GM18951 (cell line): ENCODE results near the gene EYS.

Experiments
- POLR2A ChIP-seq: IDR thresholded peaks from 4 replicates; pipeline ENCODE4 v1.6.1; 2011; ENCODE audit warnings: mild to moderate bottlenecking; ENCODE audit not compliant: insufficient read length, insufficient read depth; ENCODE audit errors: extremely low read depth
- in situ Hi-C: fragments of 300-500 bp; cut with MboI; formaldehyde crosslinking; loops from one replicate; pipeline ENCODE4 v1.12.0; 2022; ENCODE audit warnings: low sequenced_read_pairs, mixed read lengths, inconsistent platforms; ENCODE audit not compliant: unreplicated experiment

EYS gene

DNA sequence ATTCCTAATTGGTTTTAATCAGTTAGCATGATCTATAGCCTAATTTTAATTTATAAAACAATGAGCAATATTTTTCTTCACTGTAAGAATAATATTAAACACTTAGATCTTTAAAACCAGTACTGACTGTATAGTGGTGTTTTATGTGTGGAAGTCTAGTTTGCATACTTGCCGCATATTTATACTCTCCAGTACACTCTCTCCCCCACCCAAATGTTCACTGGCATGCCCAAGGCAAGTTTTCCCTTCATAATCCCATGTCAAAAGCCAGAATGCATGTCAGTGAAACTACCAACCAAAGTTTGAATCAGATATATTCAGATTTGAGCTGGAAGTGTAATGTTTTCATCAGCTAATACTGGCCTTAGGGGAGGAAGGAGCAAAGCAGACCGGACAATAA is 1565.3 kb downstream of the EYS start:
- TF ChIP-seq POLR2A, result no peak
- in situ Hi-C loops, result no loop called here

DNA sequence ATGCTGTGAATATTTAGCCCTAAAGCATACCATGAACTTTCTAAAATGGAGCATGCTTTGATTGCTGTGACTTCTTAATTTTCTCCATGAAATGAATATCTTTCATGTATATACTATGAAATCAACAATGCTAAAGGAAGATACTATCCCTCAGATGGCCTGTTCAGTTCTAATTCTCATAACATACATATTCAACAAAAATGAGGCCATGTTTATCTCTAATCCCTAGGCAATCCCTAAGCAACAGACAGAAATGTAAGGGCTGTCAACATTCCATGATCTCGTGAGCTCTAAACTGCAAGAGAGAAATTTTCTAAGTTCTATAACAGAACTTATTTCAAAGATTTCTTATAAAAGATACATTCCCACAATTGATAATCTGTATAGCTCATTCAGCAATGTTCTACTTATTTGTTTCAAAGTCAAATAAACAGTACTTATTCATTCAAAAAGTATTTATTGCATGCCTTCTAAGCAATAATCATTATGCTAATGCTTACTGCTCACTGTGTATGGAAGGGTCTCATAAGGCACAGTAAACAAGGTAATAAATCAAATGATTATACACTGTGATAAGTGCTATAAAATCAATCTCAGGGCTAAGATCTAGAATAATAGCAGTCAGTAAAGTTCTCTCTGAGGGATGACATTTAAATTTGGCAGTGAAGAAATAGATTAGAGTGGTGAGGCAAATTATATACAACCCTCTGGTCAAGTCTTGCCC is 1578.6 kb downstream of the EYS start:
- TF ChIP-seq POLR2A, result no peak
- in situ Hi-C loops, result no loop called here

DNA sequence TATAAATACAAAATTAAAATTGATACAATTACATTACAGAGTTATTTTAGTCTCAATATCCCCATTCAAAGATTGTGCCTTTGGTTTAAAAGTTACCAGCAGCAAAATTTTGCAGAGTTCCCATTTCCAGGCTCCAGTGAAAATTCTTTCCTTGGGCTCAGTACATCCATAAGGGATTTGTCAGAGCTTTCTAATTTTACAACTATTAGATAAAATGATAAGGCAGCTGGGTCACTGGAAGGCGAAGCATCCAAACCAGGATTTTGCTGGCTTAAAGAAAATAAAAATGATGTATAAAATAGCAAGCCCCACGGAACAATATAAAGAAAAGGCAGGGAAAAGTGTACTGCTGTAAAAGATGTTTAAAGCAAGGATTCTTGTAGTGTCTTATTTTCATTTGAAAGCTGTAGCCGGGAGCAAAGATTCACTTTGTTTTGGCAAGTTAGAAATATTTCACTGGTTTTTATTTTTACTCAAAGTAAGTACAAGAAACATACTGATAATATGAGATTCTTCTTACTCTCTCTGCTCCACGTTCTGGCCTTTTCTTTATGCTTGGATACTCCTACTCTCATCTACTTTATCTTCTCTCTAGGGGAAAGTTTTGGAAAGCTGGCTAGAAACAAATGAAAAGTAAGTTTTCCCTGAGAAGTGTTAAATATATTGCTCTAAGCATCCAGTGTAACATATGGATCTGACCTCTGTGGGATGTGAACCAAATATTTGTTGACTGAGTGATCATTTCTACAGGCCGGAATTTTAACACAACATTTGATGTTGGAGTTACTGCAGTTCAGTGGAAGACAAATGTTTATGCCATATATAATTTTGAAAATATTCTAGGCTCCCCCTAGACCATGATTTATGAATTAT is 1583.0 kb downstream of the EYS start:
- in situ Hi-C loops, result no loop called here
- no peak for TF ChIP-seq POLR2A

DNA sequence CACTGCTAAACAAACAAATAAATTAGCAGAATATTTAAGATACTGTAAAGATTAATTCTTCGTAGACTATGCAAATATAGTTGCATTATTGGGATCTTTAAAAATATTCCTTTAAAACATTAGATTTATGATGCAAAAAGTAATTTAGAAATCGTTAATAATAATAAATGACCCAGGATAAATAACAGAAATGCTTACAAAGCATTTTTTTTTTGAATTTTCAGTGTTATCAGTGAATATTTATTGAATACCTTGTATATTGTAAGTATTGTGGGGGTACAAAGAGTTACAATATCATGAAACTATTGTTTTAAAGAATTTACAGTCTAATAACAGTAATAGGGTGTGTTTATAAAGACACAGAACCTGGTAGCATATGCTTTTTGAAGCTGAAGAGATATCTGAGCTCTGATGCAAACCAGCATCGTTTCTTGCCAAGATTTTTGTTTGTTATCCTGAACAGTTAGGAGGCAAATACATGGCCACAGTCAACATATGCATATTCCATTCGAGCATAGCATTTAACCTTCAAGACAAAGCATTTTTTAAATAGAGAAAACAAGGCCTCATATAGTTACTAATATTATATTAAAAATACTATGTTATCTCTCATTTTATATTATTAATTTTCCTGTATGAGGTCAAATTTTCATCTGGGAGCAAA is 1584.2 kb downstream of the EYS start:
- in situ Hi-C loops, result no loop called here
- no peak for TF ChIP-seq POLR2A

DNA sequence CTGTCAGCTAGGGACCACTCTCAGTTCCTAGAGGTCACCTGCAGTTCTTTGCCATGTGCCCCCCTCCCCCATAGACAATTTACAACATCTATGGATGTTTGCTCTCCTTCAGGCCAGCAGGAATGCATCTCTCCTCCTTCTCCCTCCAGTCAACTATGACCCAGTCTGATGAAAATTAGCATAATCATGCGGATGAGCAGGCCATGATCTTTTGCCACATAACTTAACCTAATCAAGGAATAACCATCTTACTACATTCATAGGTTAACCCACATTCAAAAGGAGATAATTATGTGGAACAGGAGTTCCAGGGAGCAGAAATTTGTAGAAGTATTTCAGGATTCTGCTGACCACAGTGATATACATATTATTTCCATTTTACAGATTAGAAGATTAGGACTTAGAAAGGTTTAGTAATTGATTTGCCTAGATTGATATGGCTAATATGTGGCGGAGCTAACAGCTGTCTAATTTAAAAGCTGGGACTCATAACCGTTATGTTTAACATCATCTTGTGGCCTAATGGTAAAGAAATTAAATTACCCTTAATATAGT is 1585.9 kb downstream of the EYS start:
- TF ChIP-seq POLR2A, result no peak
- in situ Hi-C loops, result no loop called here

DNA sequence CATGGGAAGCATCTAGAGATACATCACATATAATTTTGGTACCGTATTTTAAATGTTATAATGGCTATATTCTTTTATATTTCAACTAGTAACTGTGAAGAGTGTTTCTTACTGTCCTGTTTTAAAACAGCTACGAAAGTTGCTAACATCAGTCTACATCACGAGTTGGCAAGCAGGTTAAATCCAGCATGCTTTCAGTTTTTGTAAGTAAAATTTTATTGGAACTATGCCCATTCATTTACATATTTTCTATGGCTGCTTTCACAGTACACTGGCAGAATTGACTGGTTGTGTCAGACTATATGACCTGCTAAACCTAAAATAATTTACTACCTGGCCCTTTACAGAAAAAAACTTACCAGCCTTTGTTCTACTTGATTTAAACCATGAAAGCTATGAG is 1593.3 kb downstream of the EYS start:
- TF ChIP-seq POLR2A, result no peak
- in situ Hi-C loops, result no loop called here

DNA sequence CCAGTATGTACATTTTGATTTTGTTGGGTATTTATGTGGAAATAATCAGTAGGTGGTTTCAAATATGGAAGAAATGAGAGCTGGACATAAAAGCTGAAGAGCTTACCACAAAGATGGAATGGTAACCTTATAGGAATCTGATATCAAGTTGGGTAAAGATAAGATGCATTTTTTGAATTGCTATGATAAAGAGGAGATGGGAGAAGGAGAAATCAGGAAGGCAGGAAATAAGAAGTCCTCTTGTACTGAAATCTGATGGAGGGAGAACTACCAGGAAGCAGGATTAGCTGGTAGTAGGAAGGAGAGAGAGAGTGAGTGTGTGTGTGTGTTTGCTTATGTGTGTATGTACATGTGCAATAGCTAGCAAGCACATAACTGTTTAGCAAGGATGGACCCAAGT is 1603.0 kb downstream of the EYS start:
- TF ChIP-seq POLR2A, result no peak
- in situ Hi-C loops, result no loop called here

DNA sequence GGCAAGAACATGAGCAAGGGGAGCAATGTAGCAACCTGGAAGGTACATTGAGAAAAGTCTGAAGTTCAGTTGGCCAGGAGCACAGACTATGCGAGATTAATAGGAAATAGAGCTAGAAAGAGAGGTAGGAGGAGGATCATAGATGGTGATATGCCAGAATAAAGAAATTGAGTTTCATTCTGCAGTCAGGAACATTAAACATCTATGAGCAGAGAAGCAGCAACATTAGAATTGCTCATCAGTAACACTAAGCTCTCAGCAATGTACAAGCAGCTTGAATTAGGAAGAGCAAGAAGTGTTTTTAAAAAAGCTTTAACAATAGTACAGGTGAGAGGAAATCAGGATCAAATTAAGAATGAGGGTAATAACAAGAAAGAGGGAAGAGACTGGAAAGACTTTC is 1603.5 kb downstream of the EYS start:
- in situ Hi-C loops, result no loop called here

DNA sequence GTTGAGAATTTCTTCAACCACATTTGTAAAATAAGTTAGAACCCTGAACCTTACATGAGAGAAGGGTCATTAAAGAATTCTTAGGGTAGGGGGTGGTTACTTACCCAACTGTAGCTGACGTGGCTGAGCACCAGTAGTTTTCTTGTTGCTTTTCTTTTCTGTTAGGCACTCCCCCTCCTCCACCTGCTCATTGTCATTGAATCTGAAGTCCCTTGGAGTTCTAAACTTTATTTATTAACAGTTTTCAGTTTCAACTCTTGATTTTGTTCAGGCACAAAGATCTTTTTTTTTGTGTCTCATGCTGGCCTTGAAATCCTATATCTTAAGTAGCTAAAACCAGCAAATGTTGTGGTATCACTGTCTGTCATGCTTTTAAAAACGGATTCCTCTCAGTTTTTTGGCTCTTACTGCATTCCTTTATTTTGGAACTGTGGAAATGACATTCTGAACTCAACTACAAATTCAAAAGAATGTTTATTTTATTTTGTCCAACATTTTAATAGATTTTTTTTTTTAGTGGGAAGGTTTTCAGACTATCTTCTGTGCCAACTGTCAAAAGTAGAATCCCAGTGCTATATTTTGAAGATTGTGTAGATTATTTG is 1606.2 kb downstream of the EYS start:
- TF ChIP-seq POLR2A, result no peak
- in situ Hi-C loops, result no loop called here

More for the DNA sequence above, 1603.5 kb downstream of the EYS start:
- no peak for TF ChIP-seq POLR2A

DNA sequence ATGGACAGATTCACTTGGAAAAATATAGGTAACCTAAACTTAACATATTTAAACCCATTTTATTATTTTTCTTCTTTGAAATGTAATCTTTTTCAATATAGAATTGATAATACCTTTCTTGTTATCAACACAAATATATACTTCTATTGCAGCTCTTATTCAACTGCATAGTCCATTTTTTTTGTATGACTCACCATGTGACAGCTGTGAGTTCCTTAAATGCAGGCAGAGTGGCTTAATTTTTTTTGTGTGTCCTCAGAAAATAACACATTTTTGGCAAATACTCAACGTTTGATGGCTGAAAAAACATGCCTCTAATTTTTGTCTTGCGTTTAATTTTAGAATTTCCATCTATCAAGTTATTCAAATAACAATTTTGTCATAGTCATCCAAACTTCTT is 1616.7 kb downstream of the EYS start:
- in situ Hi-C loops, result no loop called here
- no peak for TF ChIP-seq POLR2A

DNA sequence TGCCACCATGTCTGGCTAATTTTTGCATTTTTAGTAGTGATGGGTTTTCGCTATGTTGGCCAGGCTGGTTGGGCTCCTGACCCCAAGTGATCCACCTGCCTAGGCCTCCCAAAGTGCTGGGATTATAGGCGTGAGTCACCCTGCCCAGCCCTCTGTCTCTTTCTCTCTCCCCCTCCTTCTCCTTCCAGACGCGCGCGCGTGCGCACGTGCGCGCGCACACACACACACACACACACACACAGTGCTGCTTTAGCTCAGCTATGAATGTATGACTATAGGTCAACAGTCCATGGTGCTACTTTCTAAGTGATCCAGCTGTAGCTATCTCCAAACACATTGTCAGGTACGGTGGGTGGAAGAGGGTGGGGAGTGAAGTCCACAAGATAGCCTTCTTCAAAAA is 1621.9 kb downstream of the EYS start:
- in situ Hi-C loops, result no loop called here
- no peak for TF ChIP-seq POLR2A

DNA sequence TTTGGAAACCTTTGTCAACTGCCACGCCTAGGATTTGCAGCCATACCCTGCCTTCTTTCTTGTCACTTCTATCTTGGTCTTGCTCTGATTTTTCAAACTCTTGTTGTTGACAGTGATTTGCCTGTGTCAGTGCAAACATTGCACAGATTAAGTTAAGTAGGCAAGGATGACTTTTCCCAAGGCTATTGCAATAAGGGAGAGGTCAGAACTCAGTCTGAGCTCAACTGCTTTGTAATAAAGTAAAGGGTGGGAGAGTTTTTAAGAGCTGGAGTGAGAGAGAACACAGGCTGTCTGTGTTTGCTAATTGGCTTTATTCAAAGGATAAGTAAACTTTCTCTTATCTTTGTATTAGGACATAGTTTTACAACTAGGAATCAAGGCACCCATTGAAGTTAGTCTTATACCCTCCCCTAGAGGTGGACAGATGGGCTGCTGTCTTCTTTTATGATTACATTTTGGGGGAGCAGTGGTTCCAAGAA is 1622.8 kb downstream of the EYS start:
- in situ Hi-C loops, result no loop called here

DNA sequence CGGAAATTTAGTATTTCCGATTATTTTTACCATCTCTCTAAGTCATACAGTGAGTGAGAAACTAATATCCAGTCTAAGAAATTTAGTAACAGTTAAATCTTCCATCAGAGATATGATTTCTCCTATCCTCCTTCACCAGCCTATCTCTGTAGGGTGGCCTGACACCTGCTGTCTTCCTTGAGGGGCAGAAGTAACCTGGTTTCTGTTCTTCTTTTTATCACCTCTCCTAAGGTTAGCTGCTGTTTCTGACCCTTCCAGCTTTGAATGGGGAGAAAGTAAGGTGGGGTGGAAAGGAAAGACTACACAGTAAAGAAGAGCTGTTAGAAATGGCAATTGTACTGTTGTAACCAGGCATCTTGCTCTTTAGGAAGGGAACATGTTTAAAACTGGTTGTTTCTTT is 1623.8 kb downstream of the EYS start:
- TF ChIP-seq POLR2A, result no peak
- in situ Hi-C loops, result no loop called here

More for the DNA sequence above, 1622.8 kb downstream of the EYS start:
- no peak for TF ChIP-seq POLR2A

DNA sequence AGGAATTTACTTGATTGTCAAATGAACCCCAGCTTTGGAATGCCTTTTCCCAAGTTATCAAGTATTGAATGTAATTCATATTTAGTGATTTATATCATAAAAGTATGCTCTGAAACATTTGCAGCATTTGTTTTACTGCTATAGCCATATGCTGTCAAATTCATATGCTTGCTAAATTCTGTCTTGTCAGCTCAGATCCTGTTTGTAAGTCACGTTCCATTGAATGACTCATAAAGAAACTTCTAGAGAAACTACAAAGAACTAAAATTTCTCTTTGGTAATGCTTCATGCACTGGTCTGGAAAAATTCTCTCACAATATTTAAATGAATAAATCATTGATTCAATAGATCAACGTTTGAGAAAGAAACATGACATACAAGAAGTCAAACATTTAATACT is 1625.6 kb downstream of the EYS start:
- in situ Hi-C loops, result no loop called here
- no peak for TF ChIP-seq POLR2A
